GM12878 (cell line): Measurements from ENCODE around the gene HEMK1. TPM values are rescaled to one million over a fixed set of nuclear protein-coding genes. Genes with fewer than 3 reads are reported as not detected.

ENCODE experiments used
- ATAC-seq: fragments of 200-7000 bp; cut with Tn5 transposase; 3 replicates; pipeline ENCODE4 v1.9.1; 2020; ENCODE audit warnings: mild to moderate bottlenecking, moderate library complexity
- BruUV-seq: library from RNA; stranded (reverse); fragments of 400-500 nt; replicated peaks from 2 replicates; lab custom pipeline; 2021; lab: Mats Ljungman, UMichigan
- CTCF ChIA-PET: fragments of 300-600 bp; sonication (Branson Sonifier 250); formaldehyde crosslinking; extraction: SDS; loops from one replicate; lab custom pipeline; 2021; ENCODE audit warnings: inconsistent platforms; lab: Yijun Ruan, JAX
- POLR2A ChIA-PET: fragments of 350-600 bp; formaldehyde crosslinking; extraction: SDS; loops from one replicate; lab custom pipeline; 2021; ENCODE audit warnings: inconsistent platforms; lab: Charles Lee
- RAD21 ChIA-PET: fragments of 300-600 bp; sonication (Branson Sonifier 250); formaldehyde crosslinking; loops from one replicate; lab custom pipeline; 2023; ENCODE audit warnings: antibody characterized with exemption; ENCODE audit not compliant: unreplicated experiment; lab: Charles Lee
- SMC1A ChIA-PET: fragments of 300-600 bp; sonication (Branson Sonifier 250); formaldehyde crosslinking; loops from one replicate; lab custom pipeline; 2023; ENCODE audit not compliant: unreplicated experiment, uncharacterized antibody; lab: Charles Lee
- DNase-seq: peaks from one replicate; pipeline ENCODE4 v3.0.0-alpha.2; 2011; ENCODE audit warnings: low read depth, low spot score
- FAIRE-seq: peaks from 3 replicates; lab custom pipeline; 2011; peaks lifted over from hg19 to GRCh38; lab: Jason Lieb, UNC
- H2AFZ ChIP-seq: 2 replicates; pipeline ENCODE4 v1.6.0; 2011; ENCODE audit warnings: low read depth, low read length, control low read depth; ENCODE audit not compliant: control insufficient read depth
- H3K27ac ChIP-seq: 2 replicates; pipeline ENCODE4 v1.5.1; 2011; ENCODE audit warnings: control low read depth; ENCODE audit not compliant: control insufficient read depth, insufficient read depth
- H3K27me3 ChIP-seq, 2 experiments: replicated peaks in 1 of 2; 2 replicates each; pipeline versions ENCODE4 v1.6.0 to v1.6.1; 2011; ENCODE audit warnings: low read length in 1 of 2; ENCODE audit not compliant: control insufficient read depth in 2 of 2, insufficient read depth in 2 of 2
- H3K36me3 ChIP-seq, 2 experiments: 2 replicates each; pipeline ENCODE4 v1.5.1; 2011; ENCODE audit warnings: low read length in 1 of 2; ENCODE audit not compliant: control insufficient read depth in 2 of 2, insufficient read depth in 2 of 2
- H3K4me1 ChIP-seq: 2 replicates; pipeline ENCODE4 v1.6.1; 2011; ENCODE audit warnings: mild to moderate bottlenecking, low read length, moderate library complexity, mixed read lengths; ENCODE audit not compliant: control insufficient read depth, insufficient read depth
- H3K4me2 ChIP-seq: 2 replicates; pipeline ENCODE4 v1.6.0; 2011; ENCODE audit warnings: control low read depth; ENCODE audit not compliant: control insufficient read depth, insufficient read depth
- H3K4me3 ChIP-seq: fragments of 200-600 bp; sonication (generic); 2 replicates; pipeline ENCODE4 v1.5.1; 2016
- H3K79me2 ChIP-seq: 2 replicates; pipeline ENCODE4 v1.6.0; 2011; ENCODE audit warnings: low read length; ENCODE audit not compliant: control insufficient read depth, insufficient read depth
- H3K9ac ChIP-seq: 2 replicates; pipeline ENCODE4 v1.8.0; 2011; ENCODE audit warnings: low read length, control low read depth, mixed read lengths; ENCODE audit not compliant: control insufficient read depth, insufficient read depth
- H3K9me3 ChIP-seq: replicated peaks from 3 replicates; pipeline ENCODE4 v1.5.1; 2011; ENCODE audit warnings: mild to moderate bottlenecking, low read length; ENCODE audit not compliant: control insufficient read depth, insufficient read depth
- H4K20me1 ChIP-seq: 2 replicates; pipeline ENCODE4 v1.6.0; 2011; ENCODE audit not compliant: control insufficient read depth, insufficient read depth
- ATF3 ChIP-seq: IDR thresholded peaks from 2 replicates; pipeline ENCODE4 v1.6.1; 2011; ENCODE audit warnings: low read depth, mild to moderate bottlenecking, low read length, moderate library complexity, borderline replicate concordance; ENCODE audit errors: extremely low read depth
- HSF1 ChIP-seq: fragments of 150-350 bp; IDR thresholded peaks from 2 replicates; pipeline ENCODE4 v1.6.1; 2014; ENCODE audit warnings: mild to moderate bottlenecking, low read depth, low read length
- IKZF2 ChIP-seq, 2 experiments: fragments of 450-650 bp; IDR thresholded peaks; 2 replicates each; pipeline ENCODE4 v1.6.1; 2017; ENCODE audit warnings: mild to moderate bottlenecking in 2 of 2, moderate library complexity in 2 of 2
- MTA2 ChIP-seq: fragments of 450-650 bp; IDR thresholded peaks from 2 replicates; pipeline ENCODE4 v1.6.1; 2016; ENCODE audit warnings: low read depth, mild to moderate bottlenecking, moderate library complexity
- NR2C2 ChIP-seq: IDR thresholded peaks from 2 replicates; pipeline ENCODE4 v1.6.1; 2011; ENCODE audit warnings: borderline replicate concordance, low read depth; ENCODE audit not compliant: control insufficient read depth, insufficient read length
- PAX5 ChIP-seq: IDR thresholded peaks from 2 replicates; pipeline ENCODE4 v1.6.1; 2011; ENCODE audit warnings: low read depth, low read length, borderline replicate concordance
- SP1 ChIP-seq: IDR thresholded peaks from one replicate; pipeline ENCODE4 v1.6.1; 2011; ENCODE audit warnings: low read depth, low read length
- ZNF207 ChIP-seq: fragments of 450-650 bp; IDR thresholded peaks from 2 replicates; pipeline ENCODE4 v1.6.1; 2014; ENCODE audit warnings: antibody characterized with exemption, mild to moderate bottlenecking, borderline replicate concordance
- WGBS: methylation state at CpG from one replicate; pipeline ENCODE4 v1.1.6; 2016; ENCODE audit warnings: low lambda C conversion rate; ENCODE audit not compliant: insufficient replicate concordance, insufficient coverage; ENCODE audit errors: missing lambda C conversion rate; 5-methylcytosine and 5-hydroxymethylcytosine counted together
- in situ Hi-C: fragments of 300-500 bp; cut with MboI; formaldehyde crosslinking; loops from 9 replicates; pipeline ENCODE4 v1.14.3; 2018; ENCODE audit warnings: mixed read lengths
- intact Hi-C: fragments of 100-400 bp; cut with micrococcal nuclease; formaldehyde crosslinking; loops from one replicate; pipeline ENCODE4 v1.14.2; 2022; ENCODE audit not compliant: unreplicated experiment
- polyA plus RNA-seq, 11 experiments: library from polyadenylated mRNA; depleted of rRNA in 4 of 11; unstranded in 6 of 11; stranded (reverse) in 5 of 11; fragments of >200 nt; fragmentation: Nextera tagmentation in 4 of 11; fragmentation: Illumina TruSeq in 1 of 11; extraction: Ambion mirVana in 4 of 11; extraction: Trizol in 1 of 11; gene quantifications; 1 replicate in 1 of 11; 2 replicates in 10 of 11; pipeline versions ENCODE4 v1.2.1 to v1.2.3, GENCODE V29; 2011 to 2016; ENCODE audit warnings: inconsistent platforms in 2 of 11, missing spikeins in 2 of 11, low read depth in 1 of 11
- total RNA-seq, 4 experiments: library from RNA; depleted of rRNA in 3 of 4; stranded (reverse); fragments of >200 nt in 3 of 4; fragmentation: Illumina TruSeq in 1 of 4; extraction: Trizol in 1 of 4; gene quantifications; 2 replicates each; pipeline versions ENCODE4 v1.2.1 to v1.2.3, GENCODE V29; 2013 to 2021

The HEMK1 gene
- total and polyA plus RNA-seq, 10 of the 15 experiments (the other 5 are each of a cell fraction or from before 2014, with no cell fraction given) = 2.8 to 19.0 (median 12.0) TPM

GRCh38 chr3:50545781-50546180 lies 23.5 kb upstream of the HEMK1 start:
- ChIA-PET POLR2A (interaction anchor here (0.6 kb wide), 1 partner anchor 19 kb away, joined by 3 read pairs; no protein-coding TSS in a partner anchor), SMC1A (no interaction called here), CTCF (interaction anchor here (4.9 kb wide), 1 partner anchor 197 kb away, joined by 65 read pairs; the partner anchor contains the start of genes CYB561D2 and NPRL2), RAD21 (no interaction called here)
- whole genome bisulfite sequencing = 0% methylated on average over 1 of the region's 1 CpG
- no peaks in the 10 kb centered on the region for H3K4me1 ChIP-seq
- peaks cover 0 to 3% of the 10 kb centered on the region in 2 experiments; a peak in 1 of 4 replicates for H3K27me3 ChIP-seq
- H4K20me1 ChIP-seq = no peaks in the 10 kb centered on the region
- intact Hi-C loops = no loop called here
- H3K9ac ChIP-seq = no peak overlapping the region
- H3K27ac ChIP-seq = no peak overlapping the region
- no TSS peak for BruUV-seq
- H3K4me3 ChIP-seq = no peak overlapping the region
- H3K9me3 ChIP-seq = no peaks in the 10 kb centered on the region
- FAIRE-seq (no peak), ATAC-seq (no peak), DNase-seq (no peak)
- in situ Hi-C loops = loop anchor here (5.0 kb wide), 1 partner anchor 198 kb away; the partner anchor contains the start of gene ZMYND10
- H2AFZ ChIP-seq = no peak overlapping the region
- H3K79me2 ChIP-seq = no peaks in the 10 kb centered on the region
- H3K4me2 ChIP-seq = no peak overlapping the region
- TF ChIP-seq IKZF2 (IDR thresholded peaks at IDR 0.05) (no peak), NR2C2 (no peak), MTA2 (no peak), SP1 (no peak), ZNF207 (no peak), HSF1 (no peak), PAX5 (no peak), ATF3 (no peak)
- H3K36me3 ChIP-seq = no peaks in the 10 kb centered on the region
